Caki2 (cell line): ENCODE measurements around the gene GLIPR1. TPM values are rescaled to one million over a fixed set of nuclear protein-coding genes. Genes with fewer than 3 reads are reported as not detected.
"Not testable (repeated sequence)": the region's sequence is repeated elsewhere in the genome, so short reads cannot be mapped to it uniquely, and the experiment has no call there.

Experiments used
- DNase-seq: peaks from one replicate; pipeline ENCODE4 v3.0.0-alpha.2; 2015; ENCODE audit warnings: low read depth
- in situ Hi-C: cut with HindIII; loops from 2 replicates; pipeline ENCODE4 v1.10.0; 2016; ENCODE audit warnings: low sequenced_read_pairs, low pct_unique_long_range_greater_than_20kb, mixed read lengths
- total RNA-seq: library from RNA; depleted of rRNA; stranded (reverse); fragments of >200 nt; shearing (Covaris generic); gene quantifications from 2 replicates; pipeline ENCODE4 v1.2.3, GENCODE V29; 2014; ENCODE audit warnings: low replicate concordance

GLIPR1 gene
- total RNA-seq, 1 experiment from 2014 or later = 25.5 TPM

GRCh38 chr12:75460204-75460603 lies 20.4 kb upstream of the GLIPR1 start:
- in situ Hi-C loops = no loop called here
- DNase-seq = no peak

- in situ Hi-C loops = no loop called here
- no peak for DNase-seq
Observed at GRCh38 chr12:75471902-75472890, 8.4 kb upstream of the GLIPR1 start.

- in situ Hi-C loops = no loop called here
- DNase-seq = no peak
Observed at GRCh38 chr12:75474116-75474515, 6.4 kb upstream of the GLIPR1 start.

GRCh38 chr12:75476071-75476470 lies 4.5 kb upstream of the GLIPR1 start:
- no peak for DNase-seq
- in situ Hi-C loops = no loop called here

GRCh38 chr12:75477137-75477536 lies 3.4 kb upstream of the GLIPR1 start:
- no peak for DNase-seq
- in situ Hi-C loops = no loop called here

GRCh38 chr12:75478116-75478794 lies 2.3 kb upstream of the GLIPR1 start:
- DNase-seq = no peak
- in situ Hi-C loops = no loop called here

- peak; percentile 46 for DNase-seq
- in situ Hi-C loops = no loop called here
Observed at GRCh38 chr12:75479963-75480461, 543 bp upstream of the GLIPR1 start.

GRCh38 chr12:75481013-75481705 lies 604 bp downstream of the GLIPR1 start:
- in situ Hi-C loops = no loop called here
- no peak for DNase-seq

GRCh38 chr12:75481774-75482173 lies 1.2 kb downstream of the GLIPR1 start:
- no peak for DNase-seq

GRCh38 chr12:75482646-75483045 lies 2.1 kb downstream of the GLIPR1 start:
- in situ Hi-C loops = no loop called here
- DNase-seq = no peak

More at GRCh38 chr12:75481774-75482173, 1.2 kb downstream of the GLIPR1 start:
- in situ Hi-C loops = no loop called here

GRCh38 chr12:75483431-75483830 lies 2.9 kb downstream of the GLIPR1 start:
- in situ Hi-C loops = no loop called here
- no peak for DNase-seq

- in situ Hi-C loops, DNase-seq: not testable (repeated sequence)
Observed at GRCh38 chr12:75484450-75484849, 3.9 kb downstream of the GLIPR1 start.

GRCh38 chr12:75487308-75487707 lies 6.8 kb downstream of the GLIPR1 start:
- in situ Hi-C loops = no loop called here

GRCh38 chr12:75488553-75488952 lies 8.0 kb downstream of the GLIPR1 start:
- in situ Hi-C loops = no loop called here
- DNase-seq = peak; percentile 36

More at GRCh38 chr12:75487308-75487707, 6.8 kb downstream of the GLIPR1 start:
- DNase-seq = no peak

GRCh38 chr12:75489187-75489586 lies 8.6 kb downstream of the GLIPR1 start:
- DNase-seq = no peak
- in situ Hi-C loops = no loop called here

GRCh38 chr12:75489613-75490210 lies 9.2 kb downstream of the GLIPR1 start:
- in situ Hi-C loops = no loop called here
- no peak for DNase-seq

- in situ Hi-C loops = no loop called here
- no peak for DNase-seq
Observed at GRCh38 chr12:75491169-75491568, 10.6 kb downstream of the GLIPR1 start.

- in situ Hi-C loops = no loop called here
Observed at GRCh38 chr12:75503459-75503858, 22.9 kb downstream of the GLIPR1 start.

More at GRCh38 chr12:75503459-75503858, 22.9 kb downstream of the GLIPR1 start:
- no peak for DNase-seq
